ENCODE data around the gene TRMT13. TPM values are rescaled to one million over a fixed set of nuclear protein-coding genes. Genes with fewer than 3 reads are reported as not detected.

Gene TRMT13
- 29.9 TPM for total RNA-seq

- DNase-seq (ENCODE audit: low spot score) = peak; percentile 98
Observed at GRCh38 chr1:100132566-100133477, at the start of gene TRMT13, which contains the start of gene SASS6. Gene TRMT13 (plus strand): TSS chr1:100133163. CDS start chr1:100133169, 6 bp downstream. Gene SASS6 (minus strand): TSS chr1:100132930. CDS start chr1:100132814, 116 bp downstream.

- DNase-seq (ENCODE audit: low spot score) = no peak
Observed at GRCh38 chr1:100087396-100087795, 45.6 kb upstream of the TRMT13 start.

- no peak for DNase-seq (ENCODE audit: low spot score)
Observed at GRCh38 chr1:100089082-100089481, 43.9 kb upstream of the TRMT13 start.

- no peak for DNase-seq (ENCODE audit: low spot score)
Observed at GRCh38 chr1:100090471-100090870, 42.5 kb upstream of the TRMT13 start.

GRCh38 chr1:100100202-100100601 lies 32.8 kb upstream of the TRMT13 start:
- no peak for DNase-seq (ENCODE audit: low spot score)

GRCh38 chr1:100101564-100101963 lies 31.4 kb upstream of the TRMT13 start:
- no peak for DNase-seq (ENCODE audit: low spot score)

GRCh38 chr1:100107696-100108095 lies 25.3 kb upstream of the TRMT13 start:
- DNase-seq (ENCODE audit: low spot score) = no peak

GRCh38 chr1:100109554-100110066 lies 23.4 kb upstream of the TRMT13 start:
- no peak for DNase-seq (ENCODE audit: low spot score)

- DNase-seq (ENCODE audit: low spot score) = no peak
Observed at GRCh38 chr1:100115524-100115923, 17.4 kb upstream of the TRMT13 start.

GRCh38 chr1:100122177-100122576 lies 10.8 kb upstream of the TRMT13 start:
- no peak for DNase-seq (ENCODE audit: low spot score)

- DNase-seq (ENCODE audit: low spot score) = no peak
Observed at GRCh38 chr1:100127226-100127625, 5.7 kb upstream of the TRMT13 start.

GRCh38 chr1:100130552-100131077 lies 2.3 kb upstream of the TRMT13 start:
- no peak for DNase-seq (ENCODE audit: low spot score)

- DNase-seq (ENCODE audit: low spot score) = no peak
Observed at GRCh38 chr1:100131623-100132022, 1.3 kb upstream of the TRMT13 start.

GRCh38 chr1:100134872-100135271 lies 1.9 kb downstream of the TRMT13 start:
- no peak for DNase-seq (ENCODE audit: low spot score)

GRCh38 chr1:100137602-100138001 lies 4.6 kb downstream of the TRMT13 start:
- DNase-seq (ENCODE audit: low spot score) = no peak

- no peak for DNase-seq (ENCODE audit: low spot score)
Observed at GRCh38 chr1:100141192-100141591, 8.2 kb downstream of the TRMT13 start.

- no peak for DNase-seq (ENCODE audit: low spot score)
Observed at GRCh38 chr1:100142343-100142742, 9.4 kb downstream of the TRMT13 start.

GRCh38 chr1:100145116-100145515 lies 12.2 kb downstream of the TRMT13 start:
- no peak for DNase-seq (ENCODE audit: low spot score)

- no peak for DNase-seq (ENCODE audit: low spot score)
Observed at GRCh38 chr1:100146958-100147357, 14.0 kb downstream of the TRMT13 start.

- no peak for DNase-seq (ENCODE audit: low spot score)
Observed at GRCh38 chr1:100147875-100148274, 14.9 kb downstream of the TRMT13 start.

- DNase-seq (ENCODE audit: low spot score) = no peak
Observed at GRCh38 chr1:100151679-100152078, 18.7 kb downstream of the TRMT13 start.

- DNase-seq (ENCODE audit: low spot score) = no peak
Observed at GRCh38 chr1:100152271-100152670, 19.3 kb downstream of the TRMT13 start.

- no peak for DNase-seq (ENCODE audit: low spot score)
Observed at GRCh38 chr1:100162881-100163280, 29.9 kb downstream of the TRMT13 start.

Data from ureter (tissue), 1 donor.